ENCODE measurements around the gene ETV7.

Gene ETV7

DNA sequence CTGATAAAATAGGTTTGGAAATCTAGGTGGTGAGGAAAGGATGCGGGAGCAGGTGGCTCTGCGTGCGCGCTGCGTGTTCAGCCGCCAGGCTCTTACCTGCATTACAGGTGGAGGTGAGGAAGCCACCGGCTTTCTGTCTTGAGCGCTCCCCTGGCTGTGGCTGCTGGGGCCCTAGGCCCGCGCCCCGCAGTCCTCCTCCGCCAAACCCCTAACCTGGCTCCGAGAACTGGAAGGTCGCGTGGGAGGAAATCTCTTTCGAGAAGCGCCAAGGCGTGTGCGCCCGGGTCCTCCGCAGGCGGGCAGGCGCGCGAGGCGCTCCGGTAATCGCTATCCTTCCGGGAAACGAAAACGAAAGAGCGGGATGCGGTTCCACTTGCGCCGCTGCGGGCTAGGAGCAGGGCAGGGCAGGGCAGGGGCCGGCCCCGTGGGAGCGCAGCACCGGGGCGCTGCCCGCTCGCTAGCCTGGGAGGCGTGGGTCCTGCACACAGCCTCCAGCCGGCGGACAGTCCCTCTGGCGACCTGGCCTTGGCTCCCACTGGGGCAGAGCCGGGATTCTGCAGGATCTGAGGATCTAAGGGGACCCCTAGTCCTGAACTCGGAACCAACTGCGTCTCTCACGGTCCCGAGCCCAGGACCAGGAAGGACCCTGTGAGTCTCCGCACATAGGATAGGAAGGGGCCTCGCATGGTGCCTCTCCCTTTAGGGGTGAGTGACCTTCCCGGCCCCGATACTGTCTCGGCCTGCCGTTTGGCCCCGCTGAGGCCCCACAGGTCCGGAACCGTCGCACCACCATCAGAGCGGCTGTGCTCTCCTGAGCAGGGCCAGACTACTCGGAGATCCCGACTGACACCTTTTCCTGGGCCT, at the start of gene ETV7:
Gene ETV7, minus strand, starts transcription at position 230 of the 864 bp plus-strand sequence. Its CDS starts 128 bp downstream, at position 102.
- peak within 1 kb of the TSS; percentile 44 for H3K4me3 ChIP-seq (ENCODE audit: low read depth, low read length)
- TF ChIP-seq, protein P1, sequence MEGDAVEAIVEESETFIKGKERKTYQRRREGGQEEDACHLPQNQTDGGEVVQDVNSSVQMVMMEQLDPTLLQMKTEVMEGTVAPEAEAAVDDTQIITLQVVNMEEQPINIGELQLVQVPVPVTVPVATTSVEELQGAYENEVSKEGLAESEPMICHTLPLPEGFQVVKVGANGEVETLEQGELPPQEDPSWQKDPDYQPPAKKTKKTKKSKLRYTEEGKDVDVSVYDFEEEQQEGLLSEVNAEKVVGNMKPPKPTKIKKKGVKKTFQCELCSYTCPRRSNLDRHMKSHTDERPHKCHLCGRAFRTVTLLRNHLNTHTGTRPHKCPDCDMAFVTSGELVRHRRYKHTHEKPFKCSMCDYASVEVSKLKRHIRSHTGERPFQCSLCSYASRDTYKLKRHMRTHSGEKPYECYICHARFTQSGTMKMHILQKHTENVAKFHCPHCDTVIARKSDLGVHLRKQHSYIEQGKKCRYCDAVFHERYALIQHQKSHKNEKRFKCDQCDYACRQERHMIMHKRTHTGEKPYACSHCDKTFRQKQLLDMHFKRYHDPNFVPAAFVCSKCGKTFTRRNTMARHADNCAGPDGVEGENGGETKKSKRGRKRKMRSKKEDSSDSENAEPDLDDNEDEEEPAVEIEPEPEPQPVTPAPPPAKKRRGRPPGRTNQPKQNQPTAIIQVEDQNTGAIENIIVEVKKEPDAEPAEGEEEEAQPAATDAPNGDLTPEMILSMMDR (IDR thresholded peaks at IDR 0.05; ENCODE audit: control insufficient read depth, extremely low read depth, insufficient read depth), result no peak
- no peak for DNase-seq (ENCODE audit: low read depth)

GRCh38 chr6:36436466-36436865, 49.0 kb upstream of the ETV7 start:
- H3K4me3 ChIP-seq (ENCODE audit: low read depth, low read length), result no peak overlapping the region
- TF ChIP-seq, protein P1 (IDR thresholded peaks at IDR 0.05; ENCODE audit: control insufficient read depth, extremely low read depth, insufficient read depth), result no peak
- DNase-seq (ENCODE audit: low read depth), result no peak

DNA sequence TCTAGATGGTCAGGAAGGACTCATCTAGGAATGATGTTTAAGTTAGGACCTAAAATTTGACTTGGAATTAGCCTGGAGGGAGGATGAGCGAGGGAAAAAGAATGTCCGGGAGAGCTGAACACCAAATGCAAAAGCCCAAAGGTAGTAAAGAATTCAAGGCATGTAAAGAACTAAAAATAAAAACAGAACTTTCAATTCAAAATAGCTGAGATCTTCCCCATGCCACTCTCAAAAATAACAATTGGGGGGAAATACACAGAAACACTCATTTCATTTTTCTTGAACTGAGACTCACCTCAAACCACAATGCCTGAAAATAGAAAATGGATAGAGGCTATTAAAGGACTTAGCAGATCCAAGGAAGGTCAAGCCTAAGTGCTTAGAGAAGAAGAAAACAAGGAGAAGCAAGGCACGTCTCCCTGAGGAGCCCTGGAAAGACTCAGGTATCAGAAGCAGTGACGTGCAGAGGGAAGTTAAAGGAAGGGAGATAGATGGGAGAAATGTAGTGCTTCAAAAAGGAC, 44.7 kb upstream of the ETV7 start:
- no peak for DNase-seq (ENCODE audit: low read depth)
- no peak overlapping the region for H3K4me3 ChIP-seq (ENCODE audit: low read depth, low read length)
- TF ChIP-seq, protein P1 (IDR thresholded peaks at IDR 0.05; ENCODE audit: control insufficient read depth, extremely low read depth, insufficient read depth), result no peak

GRCh38 chr6:36431197-36431596, 43.7 kb upstream of the ETV7 start:
- DNase-seq (ENCODE audit: low read depth), result no peak
- TF ChIP-seq, protein P1 (IDR thresholded peaks at IDR 0.05; ENCODE audit: control insufficient read depth, extremely low read depth, insufficient read depth), result no peak
- no peak overlapping the region for H3K4me3 ChIP-seq (ENCODE audit: low read depth, low read length)

- TF ChIP-seq, protein P1 (IDR thresholded peaks at IDR 0.05; ENCODE audit: control insufficient read depth, extremely low read depth, insufficient read depth), result no peak
Observed at GRCh38 chr6:36430351-36430750, 42.9 kb upstream of the ETV7 start.

GRCh38 chr6:36428911-36429310, 41.4 kb upstream of the ETV7 start:
- DNase-seq (ENCODE audit: low read depth), result no peak
- H3K4me3 ChIP-seq (ENCODE audit: low read depth, low read length), result no peak overlapping the region
- TF ChIP-seq, protein P1 (IDR thresholded peaks at IDR 0.05; ENCODE audit: control insufficient read depth, extremely low read depth, insufficient read depth), result peak; percentile 37

More at GRCh38 chr6:36430351-36430750, 42.9 kb upstream of the ETV7 start:
- no peak for DNase-seq (ENCODE audit: low read depth)
- H3K4me3 ChIP-seq (ENCODE audit: low read depth, low read length), result no peak overlapping the region

All from LNCaP clone FGC (cell line).